Measurements from ENCODE around the gene CLEC14A.

CLEC14A gene

GRCh38 chr14:38238878-38239277 is 17.0 kb downstream of the CLEC14A start:
- no peaks in the 10 kb centered on the region for H3K4me1 ChIP-seq (ENCODE audit: control insufficient read depth, insufficient read depth, low read length)
- no peaks in the 10 kb centered on the region for H3K9me3 ChIP-seq (ENCODE audit: control insufficient read depth, insufficient read depth, low read length)
- H3K4me3 ChIP-seq (ENCODE audit: low read depth, low read length) = no peak overlapping the region
- peaks cover 62% of the 10 kb centered on the region for H3K27me3 ChIP-seq (ENCODE audit: control insufficient read depth, insufficient read depth, low read length)
- no peak overlapping the region for H3K9ac ChIP-seq (ENCODE audit: low read depth, low read length)
- no peaks in the 10 kb centered on the region for H3K36me3 ChIP-seq (ENCODE audit: control insufficient read depth, insufficient read depth, low read length)

GRCh38 chr14:38238332-38238731 is 17.6 kb downstream of the CLEC14A start:
- H3K9me3 ChIP-seq (ENCODE audit: control insufficient read depth, insufficient read depth, low read length) = no peaks in the 10 kb centered on the region
- H3K9ac ChIP-seq (ENCODE audit: low read depth, low read length) = no peak overlapping the region
- H3K27me3 ChIP-seq (ENCODE audit: control insufficient read depth, insufficient read depth, low read length) = peaks cover 61% of the 10 kb centered on the region
- H3K4me3 ChIP-seq (ENCODE audit: low read depth, low read length) = no peak overlapping the region
- no peaks in the 10 kb centered on the region for H3K4me1 ChIP-seq (ENCODE audit: control insufficient read depth, insufficient read depth, low read length)
- no peaks in the 10 kb centered on the region for H3K36me3 ChIP-seq (ENCODE audit: control insufficient read depth, insufficient read depth, low read length)

- Histone ChIP-seq H3K4me3 (ENCODE audit: low read depth, low read length) (no peak overlapping the region), H3K36me3 (ENCODE audit: control insufficient read depth, insufficient read depth, low read length) (no peaks in the 10 kb centered on the region), H3K27me3 (ENCODE audit: control insufficient read depth, insufficient read depth, low read length) (peaks cover 45% of the 10 kb centered on the region), H3K9me3 (ENCODE audit: control insufficient read depth, insufficient read depth, low read length) (no peaks in the 10 kb centered on the region), H3K4me1 (ENCODE audit: control insufficient read depth, insufficient read depth, low read length) (no peaks in the 10 kb centered on the region), H3K9ac (ENCODE audit: low read depth, low read length) (no peak overlapping the region)
Measured at GRCh38 chr14:38233218-38233617, 22.7 kb downstream of the CLEC14A start.

- no peak overlapping the region for H3K4me3 ChIP-seq (ENCODE audit: low read depth, low read length)
- no peaks in the 10 kb centered on the region for H3K36me3 ChIP-seq (ENCODE audit: control insufficient read depth, insufficient read depth, low read length)
- H3K4me1 ChIP-seq (ENCODE audit: control insufficient read depth, insufficient read depth, low read length) = peaks cover 2% of the 10 kb centered on the region
- H3K27me3 ChIP-seq (ENCODE audit: control insufficient read depth, insufficient read depth, low read length) = peaks cover 20% of the 10 kb centered on the region
- no peak overlapping the region for H3K9ac ChIP-seq (ENCODE audit: low read depth, low read length)
- H3K9me3 ChIP-seq (ENCODE audit: control insufficient read depth, insufficient read depth, low read length) = no peaks in the 10 kb centered on the region
Measured at GRCh38 chr14:38226366-38226765, 29.5 kb downstream of the CLEC14A start.

- Histone ChIP-seq H3K36me3 (ENCODE audit: control insufficient read depth, insufficient read depth, low read length) (no peaks in the 10 kb centered on the region), H3K4me1 (ENCODE audit: control insufficient read depth, insufficient read depth, low read length) (peaks cover 7% of the 10 kb centered on the region), H3K9ac (ENCODE audit: low read depth, low read length) (no peak overlapping the region), H3K27me3 (ENCODE audit: control insufficient read depth, insufficient read depth, low read length) (peaks cover 16% of the 10 kb centered on the region), H3K4me3 (ENCODE audit: low read depth, low read length) (no peak overlapping the region), H3K9me3 (ENCODE audit: control insufficient read depth, insufficient read depth, low read length) (no peaks in the 10 kb centered on the region)
Measured at GRCh38 chr14:38225946-38226345, 29.9 kb downstream of the CLEC14A start.

GRCh38 chr14:38224338-38224737 is 31.6 kb downstream of the CLEC14A start:
- no peaks in the 10 kb centered on the region for H3K9me3 ChIP-seq (ENCODE audit: control insufficient read depth, insufficient read depth, low read length)

GRCh38 chr14:38221077-38221476 is 34.8 kb downstream of the CLEC14A start:
- Histone ChIP-seq H3K4me1 (ENCODE audit: control insufficient read depth, insufficient read depth, low read length) (peaks cover 10% of the 10 kb centered on the region), H3K9me3 (ENCODE audit: control insufficient read depth, insufficient read depth, low read length) (no peaks in the 10 kb centered on the region), H3K27me3 (ENCODE audit: control insufficient read depth, insufficient read depth, low read length) (peaks cover 47% of the 10 kb centered on the region), H3K4me3 (ENCODE audit: low read depth, low read length) (no peak overlapping the region), H3K36me3 (ENCODE audit: control insufficient read depth, insufficient read depth, low read length) (no peaks in the 10 kb centered on the region), H3K9ac (ENCODE audit: low read depth, low read length) (no peak overlapping the region)

More at GRCh38 chr14:38224338-38224737, 31.6 kb downstream of the CLEC14A start:
- Histone ChIP-seq H3K4me3 (ENCODE audit: low read depth, low read length) (no peak overlapping the region), H3K36me3 (ENCODE audit: control insufficient read depth, insufficient read depth, low read length) (no peaks in the 10 kb centered on the region), H3K9ac (ENCODE audit: low read depth, low read length) (no peak overlapping the region), H3K27me3 (ENCODE audit: control insufficient read depth, insufficient read depth, low read length) (peaks cover 27% of the 10 kb centered on the region), H3K4me1 (ENCODE audit: control insufficient read depth, insufficient read depth, low read length) (peaks cover 10% of the 10 kb centered on the region)

GRCh38 chr14:38217553-38217952 is 38.3 kb downstream of the CLEC14A start:
- Histone ChIP-seq H3K9me3 (ENCODE audit: control insufficient read depth, insufficient read depth, low read length) (no peaks in the 10 kb centered on the region), H3K4me3 (ENCODE audit: low read depth, low read length) (no peak overlapping the region), H3K4me1 (ENCODE audit: control insufficient read depth, insufficient read depth, low read length) (peaks cover 14% of the 10 kb centered on the region), H3K36me3 (ENCODE audit: control insufficient read depth, insufficient read depth, low read length) (no peaks in the 10 kb centered on the region), H3K9ac (ENCODE audit: low read depth, low read length) (no peak overlapping the region), H3K27me3 (ENCODE audit: control insufficient read depth, insufficient read depth, low read length) (peaks cover 77% of the 10 kb centered on the region)

GRCh38 chr14:38213001-38213400 is 42.9 kb downstream of the CLEC14A start:
- Histone ChIP-seq H3K4me1 (ENCODE audit: control insufficient read depth, insufficient read depth, low read length) (peaks cover 10% of the 10 kb centered on the region), H3K27me3 (ENCODE audit: control insufficient read depth, insufficient read depth, low read length) (peaks cover 97% of the 10 kb centered on the region), H3K9me3 (ENCODE audit: control insufficient read depth, insufficient read depth, low read length) (no peaks in the 10 kb centered on the region), H3K9ac (ENCODE audit: low read depth, low read length) (no peak overlapping the region), H3K4me3 (ENCODE audit: low read depth, low read length) (no peak overlapping the region), H3K36me3 (ENCODE audit: control insufficient read depth, insufficient read depth, low read length) (no peaks in the 10 kb centered on the region)

- Histone ChIP-seq H3K4me3 (ENCODE audit: low read depth, low read length) (peak overlapping the region; percentile 62), H3K27me3 (ENCODE audit: control insufficient read depth, insufficient read depth, low read length) (peaks cover 97% of the 10 kb centered on the region), H3K9me3 (ENCODE audit: control insufficient read depth, insufficient read depth, low read length) (no peaks in the 10 kb centered on the region), H3K9ac (ENCODE audit: low read depth, low read length) (no peak overlapping the region), H3K4me1 (ENCODE audit: control insufficient read depth, insufficient read depth, low read length) (peaks cover 15% of the 10 kb centered on the region), H3K36me3 (ENCODE audit: control insufficient read depth, insufficient read depth, low read length) (no peaks in the 10 kb centered on the region)
Measured at GRCh38 chr14:38212111-38212510, 43.8 kb downstream of the CLEC14A start.

GRCh38 chr14:38211255-38211735 is 44.6 kb downstream of the CLEC14A start:
- H3K36me3 ChIP-seq (ENCODE audit: control insufficient read depth, insufficient read depth, low read length) = no peaks in the 10 kb centered on the region
- peaks cover 97% of the 10 kb centered on the region for H3K27me3 ChIP-seq (ENCODE audit: control insufficient read depth, insufficient read depth, low read length)
- no peaks in the 10 kb centered on the region for H3K9me3 ChIP-seq (ENCODE audit: control insufficient read depth, insufficient read depth, low read length)
- H3K4me1 ChIP-seq (ENCODE audit: control insufficient read depth, insufficient read depth, low read length) = peaks cover 15% of the 10 kb centered on the region
- no peak overlapping the region for H3K9ac ChIP-seq (ENCODE audit: low read depth, low read length)
- peak overlapping the region; percentile 62 for H3K4me3 ChIP-seq (ENCODE audit: low read depth, low read length)

GRCh38 chr14:38210587-38211216 is 45.2 kb downstream of the CLEC14A start:
- Histone ChIP-seq H3K4me1 (ENCODE audit: control insufficient read depth, insufficient read depth, low read length) (peaks cover 15% of the 10 kb centered on the region), H3K36me3 (ENCODE audit: control insufficient read depth, insufficient read depth, low read length) (no peaks in the 10 kb centered on the region), H3K27me3 (ENCODE audit: control insufficient read depth, insufficient read depth, low read length) (peaks cover 97% of the 10 kb centered on the region), H3K9ac (ENCODE audit: low read depth, low read length) (no peak overlapping the region), H3K4me3 (ENCODE audit: low read depth, low read length) (peak overlapping the region; percentile 62), H3K9me3 (ENCODE audit: control insufficient read depth, insufficient read depth, low read length) (no peaks in the 10 kb centered on the region)
